ENCODE data around the gene DBF4B. TPM values are rescaled to one million over a fixed set of nuclear protein-coding genes. Genes with fewer than 3 reads are reported as not detected.

The DBF4B gene
- total RNA-seq, 1 donor from 2014 or later: 22.5 TPM

- no peak for DNase-seq (ENCODE audit: low spot score)
- no peaks in the 10 kb centered on the region for H3K9me3 Mint-ChIP-seq
- H3K27ac Mint-ChIP-seq: no peak overlapping the region
- H3K36me3 Mint-ChIP-seq (ENCODE audit: low read depth): no peaks in the 10 kb centered on the region
- H3K27me3 Mint-ChIP-seq (ENCODE audit: insufficient read depth): no peaks in the 10 kb centered on the region
- peaks cover 7% of the 10 kb centered on the region for H3K4me1 Mint-ChIP-seq (ENCODE audit: low read depth)
- no peak overlapping the region for H3K4me3 Mint-ChIP-seq
- intact Hi-C loops (cut with micrococcal nuclease): no loop called here
Observed at GRCh38 chr17:44793885-44794842, 85.7 kb downstream of the DBF4B start.

DNA sequence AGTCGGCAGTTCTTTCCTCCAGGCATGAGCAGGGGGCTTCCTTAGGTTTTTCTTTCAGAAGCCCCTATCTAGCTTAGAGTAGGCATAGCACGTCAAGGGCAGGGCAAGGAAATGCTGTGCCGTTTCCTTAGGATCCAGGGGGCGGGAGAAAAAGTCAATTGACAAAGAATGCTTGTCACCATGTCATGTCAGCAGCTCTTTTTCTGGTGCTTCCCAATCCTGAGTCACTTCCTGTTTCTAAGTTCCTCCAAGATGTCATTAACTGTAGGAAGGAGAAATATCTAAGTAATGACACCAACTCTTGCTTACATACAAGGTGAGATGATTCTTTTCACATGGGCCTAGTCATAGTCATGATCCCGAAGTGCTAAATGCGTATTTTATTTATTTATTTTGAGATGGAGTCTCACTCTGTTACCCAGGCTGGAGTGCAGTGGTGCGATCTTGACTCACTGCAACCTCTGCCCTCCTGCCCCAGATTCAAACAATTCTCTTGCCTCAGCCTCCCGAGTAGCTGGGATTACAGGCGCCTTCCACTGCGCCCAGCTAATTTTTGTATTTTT lies 86.5 kb downstream of the DBF4B start:
- DNase-seq (ENCODE audit: low spot score): no peak
- intact Hi-C loops (cut with micrococcal nuclease): no loop called here
- H3K4me1 Mint-ChIP-seq (ENCODE audit: low read depth): peaks cover 7% of the 10 kb centered on the region
- no peaks in the 10 kb centered on the region for H3K36me3 Mint-ChIP-seq (ENCODE audit: low read depth)
- H3K4me3 Mint-ChIP-seq: no peak overlapping the region
- no peak overlapping the region for H3K27ac Mint-ChIP-seq
- H3K9me3 Mint-ChIP-seq: no peaks in the 10 kb centered on the region
- H3K27me3 Mint-ChIP-seq (ENCODE audit: insufficient read depth): peaks cover 3% of the 10 kb centered on the region

GRCh38 chr17:44795421-44795820 lies 87.0 kb downstream of the DBF4B start:
- DNase-seq (ENCODE audit: low spot score): no peak
- Mint-ChIP-seq H3K4me1 (ENCODE audit: low read depth) (peaks cover 7% of the 10 kb centered on the region), H3K27me3 (ENCODE audit: insufficient read depth) (peaks cover 3% of the 10 kb centered on the region), H3K27ac (no peak overlapping the region), H3K9me3 (no peaks in the 10 kb centered on the region), H3K36me3 (ENCODE audit: low read depth) (no peaks in the 10 kb centered on the region), H3K4me3 (no peak overlapping the region)
- intact Hi-C loops (cut with micrococcal nuclease): no loop called here

- DNase-seq (ENCODE audit: low spot score): no peak
- Mint-ChIP-seq H3K4me1 (ENCODE audit: low read depth) (peaks cover 7% of the 10 kb centered on the region), H3K4me3 (no peak overlapping the region), H3K27me3 (ENCODE audit: insufficient read depth) (peaks cover 3% of the 10 kb centered on the region), H3K27ac (no peak overlapping the region), H3K36me3 (ENCODE audit: low read depth) (no peaks in the 10 kb centered on the region), H3K9me3 (no peaks in the 10 kb centered on the region)
- intact Hi-C loops (cut with micrococcal nuclease): no loop called here
Observed at GRCh38 chr17:44795928-44796327, 87.5 kb downstream of the DBF4B start.

DNA sequence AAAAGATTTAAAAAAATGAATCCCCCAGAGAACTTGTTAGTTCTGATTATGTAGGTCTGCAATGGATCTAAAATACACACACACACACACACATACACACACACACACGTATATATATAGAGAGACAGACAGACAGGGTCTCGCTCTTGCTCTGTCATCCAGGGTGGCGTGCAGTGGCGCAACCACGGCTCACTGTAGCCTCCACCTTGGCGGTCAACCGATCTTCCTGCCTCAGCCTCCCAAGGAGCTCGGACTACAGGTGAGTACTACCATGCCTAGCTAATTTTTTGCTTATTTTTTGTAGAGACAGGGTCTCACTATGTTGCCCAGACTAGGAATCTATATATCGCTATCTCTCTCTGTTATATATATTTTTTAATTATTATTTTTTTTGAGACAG lies 88.3 kb downstream of the DBF4B start:
- Mint-ChIP-seq H3K9me3 (no peaks in the 10 kb centered on the region), H3K36me3 (ENCODE audit: low read depth) (no peaks in the 10 kb centered on the region), H3K27ac (no peak overlapping the region), H3K27me3 (ENCODE audit: insufficient read depth) (peaks cover 5% of the 10 kb centered on the region), H3K4me1 (ENCODE audit: low read depth) (peaks cover 7% of the 10 kb centered on the region), H3K4me3 (no peak overlapping the region)
- no peak for DNase-seq (ENCODE audit: low spot score)
- intact Hi-C loops (cut with micrococcal nuclease): no loop called here

- peaks cover 6% of the 10 kb centered on the region for H3K27me3 Mint-ChIP-seq (ENCODE audit: insufficient read depth)
- H3K9me3 Mint-ChIP-seq: no peaks in the 10 kb centered on the region
- intact Hi-C loops (cut with micrococcal nuclease): no loop called here
- H3K27ac Mint-ChIP-seq: no peak overlapping the region
- H3K4me3 Mint-ChIP-seq: no peak overlapping the region
- no peaks in the 10 kb centered on the region for H3K36me3 Mint-ChIP-seq (ENCODE audit: low read depth)
- H3K4me1 Mint-ChIP-seq (ENCODE audit: low read depth): peaks cover 7% of the 10 kb centered on the region
- DNase-seq (ENCODE audit: low spot score): no peak
Observed at GRCh38 chr17:44797802-44798201, 89.3 kb downstream of the DBF4B start.

- H3K4me3 Mint-ChIP-seq: no peak overlapping the region
- peaks cover 6% of the 10 kb centered on the region for H3K27me3 Mint-ChIP-seq (ENCODE audit: insufficient read depth)
- H3K27ac Mint-ChIP-seq: no peak overlapping the region
- H3K36me3 Mint-ChIP-seq (ENCODE audit: low read depth): no peaks in the 10 kb centered on the region
- H3K9me3 Mint-ChIP-seq: no peaks in the 10 kb centered on the region
- DNase-seq (ENCODE audit: low spot score): no peak
- intact Hi-C loops (cut with micrococcal nuclease): no loop called here
- H3K4me1 Mint-ChIP-seq (ENCODE audit: low read depth): peaks cover 7% of the 10 kb centered on the region
Observed at GRCh38 chr17:44798356-44798755, 89.9 kb downstream of the DBF4B start.

Other genes with a start within 250 kb of the DBF4B start
- gene GPATCH8, start 205.3 kb upstream of the DBF4B start, total RNA-seq: 50.4 and 51.1 TPM in 2 replicates
- not detected in 2 replicates for gene FZD2, start 151.2 kb upstream of the DBF4B start, total RNA-seq
- gene MEIOC, start 52.2 kb upstream of the DBF4B start, total RNA-seq: 0.12 and 0.29 TPM in 2 replicates
- gene CCDC43, start 18.9 kb upstream of the DBF4B start, total RNA-seq: 42.6 and 44.6 TPM in 2 replicates
- gene ADAM11, start 50.3 kb downstream of the DBF4B start, total RNA-seq: 0.32 and 0.52 TPM in 2 replicates
- gene GJC1, start 121.6 kb downstream of the DBF4B start, total RNA-seq: 4.7 and 5.7 TPM in 2 replicates
- gene HIGD1B, start 139.2 kb downstream of the DBF4B start, total RNA-seq: not detected in 2 replicates
- 206 and 219 TPM in 2 replicates for gene EFTUD2, start 190.8 kb downstream of the DBF4B start, total RNA-seq
- gene GFAP, start 206.8 kb downstream of the DBF4B start, total RNA-seq: not detected in 2 replicates
- 41.4 and 42.8 TPM in 2 replicates for gene KIF18B, start 239.1 kb downstream of the DBF4B start, total RNA-seq